ENCODE measurements around the gene CORO2B. TPM values are rescaled to one million over a fixed set of nuclear protein-coding genes. Genes with fewer than 3 reads are reported as not detected.
A peak's percentile ranks its signal among the peaks of the same experiment; 100 is the strongest.

CORO2B gene
- total RNA-seq, 4 donors from 2014 or later, result 1.3 to 3.3 (median 2.3) TPM

DNA sequence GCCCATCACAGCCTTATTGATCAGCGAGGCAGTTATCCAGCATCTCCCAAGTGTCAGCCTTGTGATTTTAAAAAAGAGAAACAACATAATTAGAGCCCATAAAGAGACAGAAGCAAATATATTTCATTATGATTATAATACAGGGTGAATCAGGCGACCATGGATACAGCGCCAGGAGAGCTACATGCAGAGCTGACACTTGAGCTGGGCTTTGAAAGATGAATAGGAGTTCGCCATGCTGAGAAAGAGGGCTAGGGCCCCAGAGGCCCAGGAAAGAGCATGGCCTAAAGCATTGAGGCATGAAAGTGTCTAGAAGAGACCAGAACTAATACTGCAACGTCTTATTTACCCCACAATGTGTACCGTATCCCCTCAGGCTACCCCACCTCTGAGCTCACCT lies 4.2 kb upstream of the CORO2B start:
- Histone ChIP-seq H3K4me3 (no peak overlapping the region), H3K27ac (no peak overlapping the region), H3K9me3 (no peaks in the 10 kb centered on the region), H3K36me3 (no peaks in the 10 kb centered on the region), H3K4me1 (peaks cover 27% of the 10 kb centered on the region), H3K27me3 (peaks cover 16% of the 10 kb centered on the region)
- DNase-seq (ENCODE audit: low spot score in 2 of 2), result no peak
- TF ChIP-seq, protein P1, sequence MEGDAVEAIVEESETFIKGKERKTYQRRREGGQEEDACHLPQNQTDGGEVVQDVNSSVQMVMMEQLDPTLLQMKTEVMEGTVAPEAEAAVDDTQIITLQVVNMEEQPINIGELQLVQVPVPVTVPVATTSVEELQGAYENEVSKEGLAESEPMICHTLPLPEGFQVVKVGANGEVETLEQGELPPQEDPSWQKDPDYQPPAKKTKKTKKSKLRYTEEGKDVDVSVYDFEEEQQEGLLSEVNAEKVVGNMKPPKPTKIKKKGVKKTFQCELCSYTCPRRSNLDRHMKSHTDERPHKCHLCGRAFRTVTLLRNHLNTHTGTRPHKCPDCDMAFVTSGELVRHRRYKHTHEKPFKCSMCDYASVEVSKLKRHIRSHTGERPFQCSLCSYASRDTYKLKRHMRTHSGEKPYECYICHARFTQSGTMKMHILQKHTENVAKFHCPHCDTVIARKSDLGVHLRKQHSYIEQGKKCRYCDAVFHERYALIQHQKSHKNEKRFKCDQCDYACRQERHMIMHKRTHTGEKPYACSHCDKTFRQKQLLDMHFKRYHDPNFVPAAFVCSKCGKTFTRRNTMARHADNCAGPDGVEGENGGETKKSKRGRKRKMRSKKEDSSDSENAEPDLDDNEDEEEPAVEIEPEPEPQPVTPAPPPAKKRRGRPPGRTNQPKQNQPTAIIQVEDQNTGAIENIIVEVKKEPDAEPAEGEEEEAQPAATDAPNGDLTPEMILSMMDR (IDR thresholded peaks at IDR 0.05), result no peak
- no peak for TF ChIP-seq POLR2A (IDR thresholded peaks at IDR 0.05)
- no peak for TF ChIP-seq EP300 (IDR thresholded peaks at IDR 0.05)
- TF ChIP-seq POLR2AphosphoS5 (IDR thresholded peaks at IDR 0.05), result no peak
- 88% methylated on average over 6 of the region's 6 CpGs for WGBS

DNA sequence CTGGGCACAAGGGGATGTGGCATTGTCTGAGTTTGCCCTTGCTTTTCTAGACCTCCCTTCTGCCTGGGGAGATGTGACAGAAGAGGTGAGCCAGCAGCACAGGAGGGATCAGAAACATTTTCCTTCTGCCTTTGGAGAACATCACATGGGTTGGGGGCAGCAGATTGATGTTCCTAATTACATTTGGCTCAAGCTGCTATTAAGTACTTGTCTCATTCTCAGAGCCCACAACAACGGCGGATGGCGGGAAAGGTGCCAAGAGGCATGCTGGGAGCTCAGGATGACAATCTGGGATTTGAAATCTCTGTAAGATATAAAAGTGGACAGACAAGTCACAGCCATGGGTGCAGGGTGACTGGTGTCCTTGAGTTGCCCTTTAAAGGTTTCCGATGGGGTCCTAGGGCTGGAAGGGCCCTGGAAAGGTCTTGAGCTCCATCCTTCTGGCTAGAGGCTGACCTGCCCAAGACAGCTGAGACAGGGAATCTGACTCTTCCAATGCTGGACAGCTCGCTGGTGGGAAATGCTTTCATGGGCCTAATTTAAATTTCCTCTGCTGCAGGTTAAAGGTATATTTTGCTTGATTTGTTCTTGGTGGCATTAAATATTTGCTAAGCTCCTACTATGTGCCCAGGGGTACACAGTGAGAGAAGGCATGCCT lies 2.4 kb upstream of the CORO2B start:
- peaks cover 30% of the 10 kb centered on the region for H3K4me1 ChIP-seq
- no peaks in the 10 kb centered on the region for H3K9me3 ChIP-seq
- H3K27me3 ChIP-seq, result peaks cover 16% of the 10 kb centered on the region
- DNase-seq (ENCODE audit: low spot score in 2 of 2), result no peak
- no peak overlapping the region for H3K4me3 ChIP-seq
- WGBS, result 70% methylated on average over 5 of the region's 5 CpGs
- TF ChIP-seq, protein P1 (IDR thresholded peaks at IDR 0.05), result no peak
- no peak for TF ChIP-seq EP300 (IDR thresholded peaks at IDR 0.05)
- TF ChIP-seq POLR2A (IDR thresholded peaks at IDR 0.05), result no peak
- no peak overlapping the region for H3K27ac ChIP-seq
- no peaks in the 10 kb centered on the region for H3K36me3 ChIP-seq

DNA sequence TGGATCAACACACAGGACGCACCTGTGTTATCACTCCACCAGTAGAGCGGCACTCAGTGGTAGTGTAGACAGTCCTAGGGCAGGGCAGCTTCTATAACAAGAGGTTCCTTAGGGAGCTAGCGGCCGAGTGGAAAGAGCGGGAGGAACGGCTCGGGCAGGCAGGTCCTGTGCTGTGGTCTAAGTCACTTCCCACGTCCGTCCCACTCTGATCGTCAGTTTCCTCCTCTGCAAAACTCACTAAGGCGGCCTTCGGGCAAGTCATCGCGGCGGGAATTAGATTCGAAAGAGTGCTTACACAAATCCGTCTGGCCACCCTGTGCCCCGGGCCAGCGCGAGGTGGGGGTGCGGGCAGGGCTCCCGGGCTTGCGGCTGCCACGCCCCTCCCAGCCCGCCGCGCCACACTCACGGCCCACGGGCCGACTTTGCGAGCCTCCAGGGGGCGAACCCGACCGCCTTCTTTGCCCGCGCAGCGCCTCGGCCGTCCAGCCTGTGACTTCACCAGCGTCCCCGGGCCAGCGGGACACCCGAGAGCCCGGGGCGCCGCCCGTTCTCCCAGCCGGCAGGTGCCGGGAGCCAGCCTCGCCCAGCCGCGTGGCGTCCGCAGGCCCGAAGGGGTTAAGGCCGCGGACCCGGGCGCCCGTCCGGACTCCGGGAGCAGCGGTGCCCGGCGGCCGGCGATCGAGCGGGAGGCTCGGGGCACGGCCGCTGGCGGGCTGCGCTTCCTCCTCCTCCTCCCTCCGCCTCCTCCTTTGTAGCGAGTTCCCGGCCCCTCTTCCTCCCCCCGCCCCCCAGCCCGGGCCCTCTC lies 416 bp upstream of the CORO2B start:
- Histone ChIP-seq H3K27me3 (peaks cover 3% of the 10 kb centered on the region), H3K27ac (peak overlapping the region; percentile 65), H3K36me3 (no peaks in the 10 kb centered on the region), H3K9me3 (no peaks in the 10 kb centered on the region), H3K4me1 (peaks cover 25% of the 10 kb centered on the region), H3K4me3 (peak overlapping the region; percentile 62)
- WGBS, result 0% methylated on average over 3 of the region's 79 CpGs
- TF ChIP-seq POLR2AphosphoS5 (IDR thresholded peaks at IDR 0.05) (no peak), EP300 (IDR thresholded peaks at IDR 0.05) (no peak), POLR2A (IDR thresholded peaks at IDR 0.05) (no peak)
- TF ChIP-seq, protein P1 (IDR thresholded peaks at IDR 0.05), result peak in 1 of 2 donors; percentile 45
- peak; percentile 86 to 88 for DNase-seq (ENCODE audit: low spot score in 2 of 2)

GRCh38 chr15:68580026-68580882 lies 1.5 kb downstream of the CORO2B start:
- H3K9me3 ChIP-seq, result no peaks in the 10 kb centered on the region
- 70% methylated on average over 7 of the region's 11 CpGs for WGBS
- H3K36me3 ChIP-seq, result no peaks in the 10 kb centered on the region
- H3K27me3 ChIP-seq, result no peaks in the 10 kb centered on the region
- H3K4me3 ChIP-seq, result peak overlapping the region; percentile 62
- TF ChIP-seq POLR2AphosphoS5 (IDR thresholded peaks at IDR 0.05) (no peak), POLR2A (IDR thresholded peaks at IDR 0.05) (no peak), EP300 (IDR thresholded peaks at IDR 0.05) (no peak)
- TF ChIP-seq, protein P1 (IDR thresholded peaks at IDR 0.05), result no peak
- no peak for DNase-seq (ENCODE audit: low spot score in 2 of 2)
- H3K4me1 ChIP-seq, result peaks cover 38% of the 10 kb centered on the region
- peak overlapping the region; percentile 65 for H3K27ac ChIP-seq

DNA sequence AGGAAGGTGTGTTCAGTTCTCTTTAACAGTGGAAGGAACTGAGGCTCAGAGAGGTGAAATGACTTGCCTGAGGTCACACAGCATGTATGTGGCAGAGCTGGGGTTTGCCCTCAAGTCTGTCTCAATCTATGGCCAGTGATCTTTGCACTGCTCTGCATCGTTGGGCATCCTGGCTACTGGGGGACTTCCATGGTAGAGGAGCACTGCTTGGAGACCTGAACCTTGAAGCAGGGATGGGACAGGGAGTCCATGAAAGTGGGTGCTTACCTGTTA lies 2.0 kb downstream of the CORO2B start:
- H3K27ac ChIP-seq, result no peak overlapping the region
- H3K27me3 ChIP-seq, result no peaks in the 10 kb centered on the region
- TF ChIP-seq EP300 (IDR thresholded peaks at IDR 0.05) (no peak), POLR2AphosphoS5 (IDR thresholded peaks at IDR 0.05) (no peak), POLR2A (IDR thresholded peaks at IDR 0.05) (no peak)
- TF ChIP-seq, protein P1 (IDR thresholded peaks at IDR 0.05), result no peak

More for the DNA sequence above, 2.0 kb downstream of the CORO2B start:
- DNase-seq (ENCODE audit: low spot score in 2 of 2), result no peak
- H3K4me1 ChIP-seq, result peaks cover 40% of the 10 kb centered on the region
- no peaks in the 10 kb centered on the region for H3K36me3 ChIP-seq
- no peaks in the 10 kb centered on the region for H3K9me3 ChIP-seq
- H3K4me3 ChIP-seq, result no peak overlapping the region
- WGBS, result 83% methylated on average over 1 of the region's 1 CpG
